H1 (cell line): Measurements from ENCODE around the gene LAIR2. TPM values are rescaled to one million over a fixed set of nuclear protein-coding genes. Genes with fewer than 3 reads are reported as not detected.

Experiments used
- CTCF ChIA-PET: fragments of 300-600 bp; sonication (Branson Sonifier 250); formaldehyde crosslinking; loops from one replicate; lab custom pipeline; 2021; ENCODE audit not compliant: partially characterized antibody; lab: Charles Lee
- POLR2A ChIA-PET: fragments of 300-600 bp; sonication (Branson Sonifier 250); formaldehyde crosslinking; loops from one replicate; lab custom pipeline; 2021; ENCODE audit warnings: inconsistent platforms; ENCODE audit not compliant: partially characterized antibody; lab: Charles Lee
- DNase-seq, 2 experiments: peaks; one replicate each; pipeline versions ENCODE4 v3.0.0 to v3.0.0-alpha.2; 2010 to 2022; ENCODE audit warnings: low spot score in 2 of 2, low read depth in 1 of 2, mixed read lengths in 1 of 2
- FAIRE-seq: peaks from 2 replicates; lab custom pipeline; 2011; peaks lifted over from hg19 to GRCh38; lab: Jason Lieb, UNC
- H2AFZ ChIP-seq: 2 replicates; pipeline ENCODE4 v1.8.1; 2012; ENCODE audit warnings: low read length, inconsistent platforms
- H2AK5ac ChIP-seq: 2 replicates; pipeline ENCODE4 v1.6.1; 2013; ENCODE audit warnings: low read depth, low read length
- H2BK120ac ChIP-seq: replicated peaks from 2 replicates; pipeline ENCODE3; 2013; ENCODE audit warnings: low read depth, low read length, inconsistent platforms
- H2BK12ac ChIP-seq: 2 replicates; pipeline ENCODE4 v1.6.1; 2013; ENCODE audit warnings: low read depth, low read length
- H2BK15ac ChIP-seq: 2 replicates; pipeline ENCODE4 v1.6.1; 2013; ENCODE audit warnings: low read length
- H2BK20ac ChIP-seq: 2 replicates; pipeline ENCODE4 v1.6.1; 2013; ENCODE audit warnings: low read length
- H2BK5ac ChIP-seq: 2 replicates; pipeline ENCODE4 v1.6.1; 2013; ENCODE audit warnings: low read depth, low read length
- H3K14ac ChIP-seq: 2 replicates; pipeline ENCODE4 v1.6.1; 2013; ENCODE audit warnings: inconsistent platforms; ENCODE audit not compliant: insufficient read length
- H3K18ac ChIP-seq: 2 replicates; pipeline ENCODE4 v1.6.1; 2013; ENCODE audit warnings: low read length; ENCODE audit errors: extremely low read depth
- H3K23ac ChIP-seq: 2 replicates; pipeline ENCODE4 v1.6.1; 2013; ENCODE audit warnings: inconsistent platforms; ENCODE audit not compliant: insufficient read length
- H3K23me2 ChIP-seq: 2 replicates; pipeline ENCODE4 v1.6.1; 2013; ENCODE audit warnings: low read depth, low read length
- H3K27ac ChIP-seq: 2 replicates; pipeline ENCODE4 v1.6.1; 2011; ENCODE audit warnings: low read depth, low read length, inconsistent platforms
- H3K27me3 ChIP-seq, 4 experiments: replicated peaks in 1 of 4; 1 replicate in 1 of 4; 2 replicates in 3 of 4; pipeline versions ENCODE4 v1.6.1 to v1.8.1; 2011 to 2013; ENCODE audit warnings: low read length in 3 of 4, mild to moderate bottlenecking in 3 of 4, inconsistent platforms in 2 of 4, mixed read lengths in 2 of 4, moderate library complexity in 1 of 4; ENCODE audit not compliant: control insufficient read depth in 3 of 4, insufficient read depth in 3 of 4; ENCODE audit errors: extremely low read depth in 1 of 4
- H3K36me3 ChIP-seq, 4 experiments: 2 replicates each; pipeline versions ENCODE4 v1.6.1 to v1.8.1; 2011 to 2013; ENCODE audit warnings: mild to moderate bottlenecking in 4 of 4, low read length in 3 of 4, moderate library complexity in 2 of 4, control low read depth in 1 of 4, inconsistent platforms in 1 of 4; ENCODE audit not compliant: insufficient read depth in 4 of 4, control insufficient read depth in 2 of 4
- H3K4ac ChIP-seq: replicated peaks from 2 replicates; pipeline ENCODE3; 2013; ENCODE audit warnings: low read length, low read depth, mixed read lengths, inconsistent platforms; ENCODE audit not compliant: insufficient read length
- H3K4me1 ChIP-seq, 4 experiments: replicated peaks in 1 of 4; 1 replicate in 1 of 4; 2 replicates in 3 of 4; pipeline versions ENCODE4 v1.6.1 to v1.8.1; 2011 to 2013; ENCODE audit warnings: low read length in 3 of 4, inconsistent platforms in 2 of 4, mixed read lengths in 1 of 4; ENCODE audit not compliant: insufficient read depth in 4 of 4, control insufficient read depth in 3 of 4
- H3K4me2 ChIP-seq, 2 experiments: 2 replicates each; pipeline versions ENCODE4 v1.6.1 to v1.8.1; 2011 to 2013; ENCODE audit warnings: low read depth in 2 of 2, low read length in 2 of 2, control low read depth in 1 of 2, inconsistent platforms in 1 of 2, mild to moderate bottlenecking in 1 of 2; ENCODE audit not compliant: insufficient read depth in 1 of 2
- H3K4me3 ChIP-seq, 4 experiments: fragments of 200-600, 300-600 bp in 1 of 4; sonication (generic), shearing (Covaris generic), sonication (Bioruptor Twin) in 1 of 4; 2 replicates each; pipeline versions ENCODE4 v1.5.1 to v1.8.1; 2011 to 2016; ENCODE audit warnings: low read length in 4 of 4, low read depth in 3 of 4, control low read depth in 2 of 4, inconsistent platforms in 2 of 4, mild to moderate bottlenecking in 2 of 4, mixed read lengths in 1 of 4, moderate library complexity in 1 of 4; ENCODE audit not compliant: insufficient read depth in 2 of 4; ENCODE audit errors: extremely low read depth in 1 of 4
- H3K56ac ChIP-seq: replicated peaks from 2 replicates; pipeline ENCODE3; 2013; ENCODE audit warnings: low read depth, mild to moderate bottlenecking, mixed read lengths, low read length, inconsistent platforms; ENCODE audit not compliant: insufficient read length
- H3K79me1 ChIP-seq: 2 replicates; pipeline ENCODE4 v1.6.1; 2013; ENCODE audit warnings: low read depth, low read length, control low read depth
- H3K79me2 ChIP-seq, 2 experiments: 2 replicates each; pipeline versions ENCODE4 v1.6.1 to v1.8.1; 2012 to 2013; ENCODE audit warnings: low read length in 2 of 2, mild to moderate bottlenecking in 2 of 2, inconsistent platforms in 1 of 2; ENCODE audit not compliant: insufficient read depth in 2 of 2, control insufficient read depth in 1 of 2
- H3K9ac ChIP-seq, 4 experiments: replicated peaks in 1 of 4; 1 replicate in 1 of 4; 2 replicates in 3 of 4; pipeline versions ENCODE4 v1.6.1 to v1.8.1; 2011 to 2013; ENCODE audit warnings: low read depth in 3 of 4, low read length in 3 of 4, control low read depth in 2 of 4, mild to moderate bottlenecking in 2 of 4, moderate library complexity in 2 of 4, inconsistent platforms in 1 of 4; ENCODE audit errors: extremely low read depth in 1 of 4
- H3K9me3 ChIP-seq, 2 experiments: 2 replicates each; pipeline versions ENCODE4 v1.6.1 to v1.8.1; 2012 to 2013; ENCODE audit warnings: mild to moderate bottlenecking in 2 of 2, moderate library complexity in 2 of 2, control low read depth in 1 of 2, inconsistent platforms in 1 of 2, low read depth in 1 of 2, low read length in 1 of 2, mixed read lengths in 1 of 2; ENCODE audit not compliant: insufficient read depth in 2 of 2
- H4K20me1 ChIP-seq, 2 experiments: replicated peaks in 1 of 2; 2 replicates each; pipeline versions ENCODE3 to v1.8.1; 2011 to 2013; ENCODE audit warnings: inconsistent platforms in 2 of 2, low read length in 2 of 2, mild to moderate bottlenecking in 1 of 2; ENCODE audit not compliant: insufficient read depth in 2 of 2, control insufficient read depth in 1 of 2
- H4K5ac ChIP-seq: 2 replicates; pipeline ENCODE4 v1.6.1; 2013; ENCODE audit warnings: low read length, low read depth, mixed read lengths, inconsistent platforms; ENCODE audit not compliant: insufficient read length
- H4K8ac ChIP-seq: 2 replicates; pipeline ENCODE4 v1.8.0; 2013; ENCODE audit warnings: mild to moderate bottlenecking, moderate library complexity, low read length, inconsistent platforms; ENCODE audit not compliant: insufficient read depth; ENCODE audit errors: extremely low read depth
- H4K91ac ChIP-seq: replicated peaks from 2 replicates; pipeline ENCODE3; 2013; ENCODE audit warnings: low read length, mixed read lengths, inconsistent platforms; ENCODE audit not compliant: insufficient read length
- ASH2L ChIP-seq: fragments of 200-600, 300-600 bp; sonication (generic); IDR thresholded peaks from one replicate; pipeline ENCODE4 v1.7.1; 2017; ENCODE audit warnings: low read length
- EGR1 ChIP-seq: IDR thresholded peaks from 2 replicates; pipeline ENCODE4 v1.6.1; 2011; ENCODE audit warnings: low read depth, low read length, borderline replicate concordance
- SAP30 ChIP-seq: fragments of 300-600 bp; sonication (generic); IDR thresholded peaks from 2 replicates; pipeline ENCODE4 v1.7.1; 2012; ENCODE audit warnings: low read length, moderate library complexity, mild to moderate bottlenecking, inconsistent platforms; ENCODE audit not compliant: insufficient read depth, insufficient replicate concordance
- WGBS, 2 experiments: shearing (Covaris generic) in 1 of 2; methylation state at CpG; one replicate each; pipeline versions ENCODE4 v1.1.6 to v1.1.7; 2013 to 2015; ENCODE audit warnings: low lambda C conversion rate in 2 of 2, mixed read lengths in 2 of 2, inconsistent platforms in 1 of 2, low coverage in 1 of 2, missing lambda C conversion rate in 1 of 2; ENCODE audit not compliant: insufficient replicate concordance in 2 of 2, insufficient coverage in 1 of 2, insufficient read length in 1 of 2; ENCODE audit errors: extremely low coverage in 1 of 2, missing lambda C conversion rate in 1 of 2; 5-methylcytosine and 5-hydroxymethylcytosine counted together
- polyA plus RNA-seq, 7 experiments: library from polyadenylated mRNA; depleted of rRNA in 3 of 7; stranded (reverse) in 5 of 7; unstranded in 2 of 7; fragments of >200 nt in 5 of 7; fragments of 200-250 nt in 2 of 7; gene quantifications; 1 replicate in 5 of 7; 2 replicates in 1 of 7; 4 replicates in 1 of 7; pipeline versions ENCODE4 v1.2.1 to v1.2.3, GENCODE V29; 2011 to 2013; ENCODE audit warnings: missing spikeins in 2 of 7, mixed read lengths in 2 of 7
- total RNA-seq: library from RNA; stranded (reverse); fragmentation: NEBNext Ultra II Directional; extraction: Animal tissue kit (Norgen Biotek cat#: 25700); gene quantifications from 2 replicates; pipeline ENCODE4 v1.2.1, GENCODE V29; 2021

The LAIR2 gene
- total and polyA plus RNA-seq, 2 of the 8 experiments (the other 6 are each of a cell fraction or from before 2014, with no cell fraction given), result not detected

GRCh38 chr19:54473071-54473891, 29.4 kb upstream of the LAIR2 start, which contains the start of gene CDC42EP5:
Gene CDC42EP5 (minus strand): TSS chr19:54473296. CDS start chr19:54465547, 7,749 bp downstream.
- Histone ChIP-seq H3K4ac (no peak within 1 kb of the TSS), H3K27ac (no peak within 1 kb of the TSS), H2BK15ac (peak within 1 kb of the TSS; percentile 97; the same call in 1 of the 2 replicates), H3K79me2 (no peaks in the 10 kb centered on the region), H4K91ac (peak within 1 kb of the TSS; percentile 84), H3K9me3 (no peaks in the 10 kb centered on the region), H2BK120ac (peak within 1 kb of the TSS; percentile 40), H2BK12ac (peak within 1 kb of the TSS; percentile 87; the same call in 1 of the 2 replicates), H3K4me1 (peaks cover 3 to 10% (median 3%) of the 10 kb centered on the region in 4 experiments; a peak in 6 of 7 replicates), H4K5ac (no peak within 1 kb of the TSS), H3K4me2 (peak within 1 kb of the TSS; percentile 28 to 61), H4K8ac (no peak within 1 kb of the TSS), H3K56ac (no peak within 1 kb of the TSS), H2BK20ac (no peak within 1 kb of the TSS), H2BK5ac (peak within 1 kb of the TSS; percentile 40; the same call in 1 of the 2 replicates), H3K79me1 (no peaks in the 10 kb centered on the region), H3K27me3 (peaks cover 3 to 24% (median 18%) of the 10 kb centered on the region in 4 experiments), H3K36me3 (no peaks in the 10 kb centered on the region), H3K9ac (no peak within 1 kb of the TSS), H2AFZ (no peak within 1 kb of the TSS), H3K4me3 (peak within 1 kb of the TSS in 1 of 4 experiments; percentile 47; a peak in 3 of 8 replicates), H4K20me1 (no peaks in the 10 kb centered on the region), H3K14ac (no peak within 1 kb of the TSS), H3K23me2 (peaks cover 5% of the 10 kb centered on the region; the same call in 1 of the 2 replicates), H2AK5ac (no peak within 1 kb of the TSS), H3K23ac (no peak within 1 kb of the TSS), H3K18ac (peak within 1 kb of the TSS; percentile 78)
- DNase-seq, result no peak
- TF ChIP-seq EGR1 (peak; percentile 12; the same call in 1 of the 2 replicates), SAP30 (no peak), ASH2L (no peak)
- no peak for FAIRE-seq
- ChIA-PET POLR2A (interaction anchor here (0.5 to 2.1 kb wide), 6 partner anchors 8 to 411 kb away, joined by 3 to 14 read pairs (median 3); partner anchors contain the start of gene LENG9), CTCF (interaction anchor here (0.6 to 1.5 kb wide), 7 partner anchors 11 to 1165 kb away, joined by 3 to 4 read pairs (median 3); no protein-coding TSS in a partner anchor)
- WGBS, 2 experiments, result 59% methylated on average over 11 of the region's 14 CpGs; no CpG with 5 or more reads in 1 of the 2 experiments
